Endothelial cell (in vitro differentiated cells): ENCODE data around the gene DNAJC5. TPM values are rescaled to one million over a fixed set of nuclear protein-coding genes. Genes with fewer than 3 reads are reported as not detected.

ENCODE experiments used
- DNase-seq: peaks from one replicate; pipeline ENCODE4 v3.0.0; 2021; ENCODE audit warnings: low spot score
- H3K27ac Mint-ChIP-seq: one replicate; pipeline ENCODE4 v1.8.0; 2021; ENCODE audit warnings: mixed read lengths, inconsistent platforms; ENCODE audit not compliant: unreplicated experiment
- H3K27me3 Mint-ChIP-seq: one replicate; pipeline ENCODE4 v1.8.0; 2021; ENCODE audit warnings: mild to moderate bottlenecking, moderate library complexity, mixed read lengths, inconsistent platforms; ENCODE audit not compliant: unreplicated experiment
- H3K36me3 Mint-ChIP-seq: one replicate; pipeline ENCODE4 v1.8.0; 2021; ENCODE audit warnings: mild to moderate bottlenecking, low read depth, mixed read lengths, inconsistent platforms; ENCODE audit not compliant: unreplicated experiment
- H3K4me1 Mint-ChIP-seq: one replicate; pipeline ENCODE4 v1.8.0; 2021; ENCODE audit warnings: mild to moderate bottlenecking, mixed read lengths, inconsistent platforms; ENCODE audit not compliant: unreplicated experiment
- H3K4me3 Mint-ChIP-seq: one replicate; pipeline ENCODE4 v1.8.0; 2021; ENCODE audit warnings: mild to moderate bottlenecking, mixed read lengths, inconsistent platforms; ENCODE audit not compliant: unreplicated experiment
- H3K9me3 Mint-ChIP-seq: one replicate; pipeline ENCODE4 v1.8.0; 2021; ENCODE audit warnings: mixed read lengths, inconsistent platforms; ENCODE audit not compliant: unreplicated experiment
- CTCF ChIP-seq: fragments of 200-600 bp; sonication (generic); IDR thresholded peaks from one replicate; pipeline ENCODE4 v1.5.0; 2021; ENCODE audit warnings: antibody characterized with exemption; ENCODE audit not compliant: unreplicated experiment
- total RNA-seq: library from RNA; stranded (reverse); fragmentation: NEBNext Ultra II Directional; extraction: Animal tissue kit (Norgen Biotek cat#: 25700); gene quantifications from one replicate; pipeline ENCODE4 v1.2.1, GENCODE V29; 2021; ENCODE audit not compliant: unreplicated experiment

DNAJC5 gene
- total RNA-seq, 1 donor from 2014 or later: 54.4 TPM

- Mint-ChIP-seq H3K9me3 (no peaks in the 10 kb centered on the region), H3K36me3 (peaks cover 4% of the 10 kb centered on the region), H3K4me3 (no peak overlapping the region), H3K4me1 (peaks cover 40% of the 10 kb centered on the region), H3K27me3 (peaks cover 11% of the 10 kb centered on the region), H3K27ac (no peak overlapping the region)
- TF ChIP-seq CTCF: no peak
- DNase-seq: no peak
These were observed 32.7 kb upstream of the DNAJC5 start for GRCh38 chr20:63861981-63862901.

- DNase-seq: no peak
- Mint-ChIP-seq H3K9me3 (no peaks in the 10 kb centered on the region), H3K4me1 (peaks cover 32% of the 10 kb centered on the region), H3K36me3 (peaks cover 7% of the 10 kb centered on the region), H3K4me3 (peak overlapping the region; percentile 97), H3K27ac (peak overlapping the region; percentile 89), H3K27me3 (peaks cover 9% of the 10 kb centered on the region)
- TF ChIP-seq CTCF: no peak
These were observed 31.7 kb upstream of the DNAJC5 start for GRCh38 chr20:63863021-63863797.

GRCh38 chr20:63863798-63864544, 31.0 kb upstream of the DNAJC5 start:
- TF ChIP-seq CTCF: no peak
- peak overlapping the region; percentile 97 for H3K4me3 Mint-ChIP-seq
- peaks cover 9% of the 10 kb centered on the region for H3K27me3 Mint-ChIP-seq
- peaks cover 10% of the 10 kb centered on the region for H3K36me3 Mint-ChIP-seq
- H3K9me3 Mint-ChIP-seq: no peaks in the 10 kb centered on the region
- peak overlapping the region; percentile 93 for H3K27ac Mint-ChIP-seq
- H3K4me1 Mint-ChIP-seq: peaks cover 26% of the 10 kb centered on the region
- DNase-seq: peak; percentile 63

- no peak for DNase-seq
- Mint-ChIP-seq H3K27ac (peak overlapping the region; percentile 93), H3K4me1 (peaks cover 20% of the 10 kb centered on the region), H3K36me3 (peaks cover 16% of the 10 kb centered on the region), H3K27me3 (peaks cover 11% of the 10 kb centered on the region), H3K9me3 (no peaks in the 10 kb centered on the region), H3K4me3 (peak overlapping the region; percentile 97)
- TF ChIP-seq CTCF: no peak
These were observed 30.4 kb upstream of the DNAJC5 start for GRCh38 chr20:63864545-63864977.
